HCT116 (cell line): ENCODE results near the gene STC2. TPM values are rescaled to one million over a fixed set of nuclear protein-coding genes. Genes with fewer than 3 reads are reported as not detected.

Source experiments
- ATAC-seq: fragments of 200-7000 bp; cut with Tn5 transposase; 2 replicates; pipeline ENCODE4 v1.9.1; 2020; ENCODE audit warnings: mild to moderate bottlenecking, moderate library complexity
- BruUV-seq: library from RNA; stranded (reverse); fragments of 400-500 nt; replicated peaks from 2 replicates; lab custom pipeline; 2021; lab: Mats Ljungman, UMichigan
- CTCF ChIA-PET: fragments of 300-600 bp; sonication (Branson Sonifier 250); formaldehyde crosslinking; loops from one replicate; lab custom pipeline; 2021; ENCODE audit warnings: antibody characterized with exemption; lab: Charles Lee
- POLR2A ChIA-PET: fragments of 300-600, 350-600 bp; sonication (Branson Sonifier 250); formaldehyde crosslinking; loops from one replicate; lab custom pipeline; 2021; ENCODE audit warnings: antibody characterized with exemption; lab: Charles Lee
- RAD21 ChIA-PET, 2 experiments: fragments of 300-600 bp; sonication (Branson Sonifier 250); formaldehyde crosslinking; loops; one replicate each; lab custom pipeline; 2023; ENCODE audit warnings: low total read pairs in 2 of 2; ENCODE audit not compliant: uncharacterized antibody in 2 of 2, unreplicated experiment in 2 of 2, low non-redundant PET in 1 of 2; lab: Charles Lee
- DNase-seq: peaks from one replicate; pipeline ENCODE4 v3.0.0-alpha.2; 2010; ENCODE audit warnings: low read depth, low spot score
- H2AFZ ChIP-seq: fragments of 200-600 bp; shearing (Covaris generic), sonication (generic); 2 replicates; pipeline ENCODE4 v1.6.1; 2017; ENCODE audit warnings: low read depth, mixed run types, mixed read lengths, antibody characterized with exemption, low read length; ENCODE audit not compliant: poor library complexity, severe bottlenecking
- H3K27ac ChIP-seq: 2 replicates; pipeline ENCODE4 v1.5.1; 2012; ENCODE audit warnings: low read depth, low read length
- H3K27me3 ChIP-seq: fragments of 200-600 bp; sonication (generic); 2 replicates; pipeline ENCODE4 v1.6.1; 2016; ENCODE audit warnings: mixed run types, low read length, mixed read lengths; ENCODE audit not compliant: insufficient read depth
- H3K36me3 ChIP-seq, 2 experiments: fragments of 200-500 bp in 1 of 2; fragments of 200-600 bp in 1 of 2; sonication (Bioruptor generic) in 1 of 2; sonication (generic) in 1 of 2; 2 replicates each; pipeline versions ENCODE4 v1.5.1 to v1.6.1; 2014 to 2016; ENCODE audit warnings: low read length in 2 of 2, inconsistent platforms in 1 of 2, mixed read lengths in 1 of 2, mixed run types in 1 of 2; ENCODE audit not compliant: insufficient read depth in 2 of 2, control insufficient read depth in 1 of 2
- H3K4me1 ChIP-seq, 2 experiments: fragments of 200-600 bp in 1 of 2; sonication (generic) in 1 of 2; 2 replicates each; pipeline versions ENCODE4 v1.5.1 to v1.6.1; 2012 to 2017; ENCODE audit warnings: low read length in 2 of 2, inconsistent platforms in 1 of 2, mild to moderate bottlenecking in 1 of 2, mixed read lengths in 1 of 2, mixed run types in 1 of 2, moderate library complexity in 1 of 2; ENCODE audit not compliant: insufficient read depth in 2 of 2, control insufficient read depth in 1 of 2
- H3K4me2 ChIP-seq: fragments of 200-600 bp; sonication (generic); 2 replicates; pipeline ENCODE4 v1.6.1; 2017; ENCODE audit warnings: mixed run types, low read length, mixed read lengths
- H3K4me3 ChIP-seq, 2 experiments: fragments of 200-600 bp in 1 of 2; sonication (generic) in 1 of 2; replicated peaks in 1 of 2; 2 replicates each; pipeline ENCODE4 v1.5.1; 2011 to 2016; ENCODE audit warnings: low read length in 2 of 2, control low read depth in 1 of 2, low read depth in 1 of 2, mild to moderate bottlenecking in 1 of 2, mixed read lengths in 1 of 2, mixed run types in 1 of 2
- H3K79me2 ChIP-seq: fragments of 200-600 bp; sonication (generic); 2 replicates; pipeline ENCODE4 v1.6.1; 2017; ENCODE audit warnings: mild to moderate bottlenecking, mixed run types, low read length, moderate library complexity, mixed read lengths; ENCODE audit not compliant: insufficient read depth
- H3K9ac ChIP-seq: fragments of 200-600 bp; sonication (generic); 2 replicates; pipeline ENCODE4 v1.6.1; 2016; ENCODE audit warnings: low read length, mixed read lengths
- H3K9me2 ChIP-seq: fragments of 200-600 bp; sonication (generic), shearing (Covaris generic); 2 replicates; pipeline ENCODE4 v1.6.1; 2017; ENCODE audit warnings: mixed run types, mild to moderate bottlenecking, moderate library complexity; ENCODE audit not compliant: insufficient read depth
- H3K9me3 ChIP-seq, 2 experiments: fragments of 200-500 bp in 1 of 2; fragments of 200-600 bp in 1 of 2; sonication (Bioruptor generic) in 1 of 2; sonication (generic) in 1 of 2; 2 replicates each; pipeline ENCODE4 v1.6.1; 2014 to 2017; ENCODE audit warnings: low read length in 2 of 2, mixed read lengths in 2 of 2, inconsistent platforms in 1 of 2, low read depth in 1 of 2, mild to moderate bottlenecking in 1 of 2, mixed run types in 1 of 2, moderate library complexity in 1 of 2; ENCODE audit not compliant: control insufficient read depth in 1 of 2, insufficient read depth in 1 of 2
- H4K20me1 ChIP-seq: fragments of 200-600 bp; sonication (generic), shearing (Covaris generic); 2 replicates; pipeline ENCODE4 v1.6.1; 2017; ENCODE audit warnings: mixed run types, mild to moderate bottlenecking, moderate library complexity; ENCODE audit not compliant: insufficient read depth
- CEBPB ChIP-seq: IDR thresholded peaks from 2 replicates; pipeline ENCODE4 v1.6.1; 2012; ENCODE audit warnings: low read depth
- ELF1 ChIP-seq: IDR thresholded peaks from 2 replicates; pipeline ENCODE4 v1.6.1; 2012; ENCODE audit warnings: low read depth, borderline replicate concordance
- FOSL1 ChIP-seq: IDR thresholded peaks from 2 replicates; pipeline ENCODE4 v1.6.1; 2012; ENCODE audit warnings: low read depth
- JUND ChIP-seq: IDR thresholded peaks from 2 replicates; pipeline ENCODE4 v1.6.1; 2012
- MAX ChIP-seq: IDR thresholded peaks from 2 replicates; pipeline ENCODE4 v1.6.1; 2012
- POLR2A ChIP-seq: IDR thresholded peaks from 2 replicates; pipeline ENCODE4 v1.7.0; 2011; ENCODE audit warnings: borderline replicate concordance; ENCODE audit not compliant: insufficient read depth, insufficient read length; ENCODE audit errors: extremely low read depth
- POLR2AphosphoS5 ChIP-seq: IDR thresholded peaks from 2 replicates; pipeline ENCODE4 v1.6.1; 2011; ENCODE audit warnings: mild to moderate bottlenecking, low read depth, low read length, moderate library complexity
- REST ChIP-seq: IDR thresholded peaks from 2 replicates; pipeline ENCODE4 v1.6.1; 2012; ENCODE audit warnings: low read depth
- SIN3A ChIP-seq: IDR thresholded peaks from 2 replicates; pipeline ENCODE4 v1.6.1; 2012; ENCODE audit warnings: low read depth
- SP1 ChIP-seq: IDR thresholded peaks from 2 replicates; pipeline ENCODE4 v1.6.1; 2012; ENCODE audit warnings: low read depth
- ZFX ChIP-seq: fragments of 450-650 bp; IDR thresholded peaks from 2 replicates; pipeline ENCODE4 v1.6.1; 2017
- intact Hi-C: fragments of 100-400 bp; cut with micrococcal nuclease; formaldehyde crosslinking; loops from 2 replicates; pipeline ENCODE4 v1.10.0; 2022
- total RNA-seq: library from RNA; stranded (reverse); gene quantifications from one replicate; pipeline ENCODE4 v1.2.1, GENCODE V29; 2021; ENCODE audit not compliant: unreplicated experiment

The STC2 gene
- total RNA-seq, 1 experiment from 2014 or later = 97.3 TPM

- Histone ChIP-seq H3K4me3 (no peak overlapping the region), H3K9me2 (no peaks in the 10 kb centered on the region), H2AFZ (no peak overlapping the region), H3K27me3 (no peaks in the 10 kb centered on the region; the same call in 1 of the 2 replicates), H3K9ac (no peak overlapping the region), H3K9me3 (no peaks in the 10 kb centered on the region), H3K27ac (no peak overlapping the region), H3K36me3 (no peaks in the 10 kb centered on the region), H3K4me1 (no peaks in the 10 kb centered on the region), H4K20me1 (no peaks in the 10 kb centered on the region), H3K79me2 (no peaks in the 10 kb centered on the region), H3K4me2 (no peak overlapping the region)
- ChIA-PET CTCF (no interaction called here), POLR2A (no interaction called here), RAD21 (no interaction called here)
- DNase-seq = no peak
- no peak for ATAC-seq
- no peak for TF ChIP-seq ELF1
- TF ChIP-seq SIN3A = no peak
- intact Hi-C loops = no loop called here
- no TSS peak for BruUV-seq
These were observed 59.3 kb downstream of the STC2 start for GRCh38 chr5:173268750-173269432.

GRCh38 chr5:173265433-173265832 is 62.8 kb downstream of the STC2 start:
- no TSS peak for BruUV-seq
- no peaks in the 10 kb centered on the region for H3K79me2 ChIP-seq
- TF ChIP-seq ZFX = no peak
- TF ChIP-seq JUND = no peak
- no peak for TF ChIP-seq SIN3A
- TF ChIP-seq REST = no peak
- TF ChIP-seq POLR2A = no peak
- TF ChIP-seq FOSL1 = no peak
- no peak for TF ChIP-seq CEBPB
- no peak for TF ChIP-seq POLR2AphosphoS5
- no peak for TF ChIP-seq SP1
- TF ChIP-seq MAX = no peak
- TF ChIP-seq, all 23 proteins: peak for 0
- RAD21 ChIA-PET = no interaction called here
- H3K4me3 ChIP-seq = no peak overlapping the region
- CTCF ChIA-PET = no interaction called here
- H3K9me3 ChIP-seq = no peaks in the 10 kb centered on the region
- no peaks in the 10 kb centered on the region for H4K20me1 ChIP-seq
- H3K36me3 ChIP-seq = no peaks in the 10 kb centered on the region
- H2AFZ ChIP-seq = no peak overlapping the region
- POLR2A ChIA-PET = no interaction called here
- no peak overlapping the region for H3K27ac ChIP-seq
- H3K9me2 ChIP-seq = no peaks in the 10 kb centered on the region
- no peak for ATAC-seq
- no peak overlapping the region for H3K9ac ChIP-seq
- no peak overlapping the region for H3K4me2 ChIP-seq
- no peaks in the 10 kb centered on the region; the same call in 1 of the 2 replicates for H3K27me3 ChIP-seq
- intact Hi-C loops = no loop called here
- no peak for DNase-seq
- no peaks in the 10 kb centered on the region for H3K4me1 ChIP-seq
